BJ (cell line): ENCODE data around the gene RXRB. TPM values are rescaled to one million over a fixed set of nuclear protein-coding genes. Genes with fewer than 3 reads are reported as not detected.

ENCODE experiments used
- CTCF ChIA-PET: fragments of 350-600 bp; formaldehyde crosslinking; extraction: SDS; loops from one replicate; lab custom pipeline; 2021; ENCODE audit warnings: antibody characterized with exemption, inconsistent platforms; lab: Yijun Ruan, JAX
- POLR2A ChIA-PET: fragments of 300-600 bp; sonication (Branson Sonifier 250); formaldehyde crosslinking; extraction: SDS; loops from one replicate; lab custom pipeline; 2021; ENCODE audit warnings: antibody characterized with exemption; lab: Charles Lee
- DNase-seq: peaks from one replicate; pipeline ENCODE4 v3.0.0-alpha.2; 2011; ENCODE audit warnings: low read depth
- H3K27me3 ChIP-seq: 2 replicates; pipeline ENCODE4 v1.6.0; 2011; ENCODE audit warnings: low read length; ENCODE audit not compliant: control insufficient read depth, insufficient read depth
- H3K36me3 ChIP-seq: 2 replicates; pipeline ENCODE4 v1.5.1; 2011; ENCODE audit warnings: low read length; ENCODE audit not compliant: control insufficient read depth, insufficient read depth
- H3K4me3 ChIP-seq: 2 replicates; pipeline ENCODE4 v1.5.1; 2011; ENCODE audit warnings: low read depth, mild to moderate bottlenecking, control low read depth, low read length
- CTCF ChIP-seq: IDR thresholded peaks from 2 replicates; pipeline ENCODE4 v1.5.1; 2011; ENCODE audit warnings: low read depth, mild to moderate bottlenecking, control low read depth, inconsistent platforms, low read length, moderate library complexity; ENCODE audit not compliant: insufficient read depth
- polyA plus RNA-seq: library from polyadenylated mRNA; depleted of rRNA; stranded (reverse); fragments of >200 nt; gene quantifications from 2 replicates; pipeline ENCODE4 v1.2.3, GENCODE V29; 2011

RXRB gene
- polyA plus RNA-seq, 1 experiment: 67.9 TPM

DNA sequence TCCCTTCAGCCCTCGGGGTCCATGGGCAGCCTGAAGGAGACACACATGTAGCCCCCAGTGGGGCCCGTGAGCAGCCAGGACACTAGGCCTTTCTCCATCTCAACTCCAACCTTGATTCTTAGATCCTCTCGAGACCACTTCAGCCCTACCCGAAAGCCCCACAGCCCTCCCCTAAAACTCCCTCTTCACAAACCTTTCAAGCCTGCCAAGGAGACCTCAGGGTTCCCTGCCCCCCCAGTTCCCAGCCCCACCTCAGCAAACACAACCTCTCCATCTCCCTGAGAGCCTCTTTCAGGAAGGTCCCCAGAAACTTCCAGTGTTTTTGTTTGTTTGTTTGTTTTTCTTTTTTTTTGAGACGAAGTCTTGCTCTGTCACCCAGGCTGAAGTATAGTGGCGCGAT, 19.3 kb downstream of the RXRB start:
- no peak overlapping the region for H3K4me3 ChIP-seq
- TF ChIP-seq CTCF: no peak
- ChIA-PET CTCF (interaction anchor here (1.7 kb wide), 1 partner anchor 19 kb away, joined by 7 read pairs; no protein-coding TSS in a partner anchor), POLR2A (no interaction called here)
- peaks cover 3% of the 10 kb centered on the region; the same call in 1 of the 2 replicates for H3K27me3 ChIP-seq
- H3K36me3 ChIP-seq: no peaks in the 10 kb centered on the region
- DNase-seq: no peak

DNA sequence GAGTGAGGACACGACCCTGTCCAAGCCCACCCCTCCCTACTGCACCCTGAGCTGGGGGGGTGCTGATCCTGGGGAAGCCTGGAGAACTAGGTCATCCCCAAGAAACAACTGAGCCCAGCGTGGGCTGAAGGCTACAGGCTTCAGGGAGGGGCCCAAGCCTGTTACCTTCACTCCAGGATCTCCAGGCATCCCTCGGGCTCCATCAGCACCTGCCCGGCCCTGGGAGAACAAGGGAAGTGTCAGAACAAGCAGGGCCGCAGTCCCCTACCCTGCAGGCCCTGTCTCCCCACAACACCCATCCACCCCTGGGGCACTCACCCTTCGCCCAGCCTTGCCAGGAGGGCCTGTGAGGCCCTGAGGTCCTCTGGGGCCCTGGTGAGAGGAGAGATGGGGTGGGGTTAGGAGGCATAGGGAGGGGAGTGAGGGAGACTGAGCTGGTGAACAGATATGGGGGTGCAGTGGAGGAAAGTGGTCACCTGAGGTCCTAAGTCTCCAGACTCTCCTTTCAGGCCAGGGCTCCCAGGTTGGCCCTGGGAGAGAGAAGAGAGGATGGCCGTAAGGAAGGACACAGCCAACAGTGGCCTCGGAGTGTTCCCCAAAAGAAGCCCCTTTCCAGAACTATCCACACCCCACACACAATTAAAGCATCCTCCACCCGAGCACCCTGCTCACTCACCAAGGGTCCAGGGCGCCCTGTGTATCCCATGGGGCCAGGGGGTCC, 21.6 kb downstream of the RXRB start:
- Histone ChIP-seq H3K27me3 (peaks cover 3% of the 10 kb centered on the region), H3K36me3 (no peaks in the 10 kb centered on the region), H3K4me3 (no peak overlapping the region)
- DNase-seq: no peak
- CTCF ChIA-PET: interaction anchor here (2.1 kb wide), 1 partner anchor 19 kb away, joined by 5 read pairs; no protein-coding TSS in a partner anchor
- no peak for TF ChIP-seq CTCF
- POLR2A ChIA-PET: no interaction called here

GRCh38 chr6:33177552-33178446, 22.7 kb downstream of the RXRB start:
- no peaks in the 10 kb centered on the region for H3K36me3 ChIP-seq
- ChIA-PET CTCF (interaction anchor here (1.6 kb wide), 1 partner anchor 20 kb away, joined by 5 read pairs; no protein-coding TSS in a partner anchor), POLR2A (no interaction called here)
- no peak overlapping the region for H3K4me3 ChIP-seq
- TF ChIP-seq CTCF: no peak
- peaks cover 3% of the 10 kb centered on the region for H3K27me3 ChIP-seq
- no peak for DNase-seq

GRCh38 chr6:33176906-33177305, 23.6 kb downstream of the RXRB start:
- TF ChIP-seq CTCF: no peak
- ChIA-PET POLR2A (no interaction called here), CTCF (interaction anchor here (1.6 kb wide), 1 partner anchor 21 kb away, joined by 5 read pairs; no protein-coding TSS in a partner anchor)
- Histone ChIP-seq H3K27me3 (peaks cover 3% of the 10 kb centered on the region), H3K36me3 (no peaks in the 10 kb centered on the region), H3K4me3 (no peak overlapping the region)
- DNase-seq: no peak

DNA sequence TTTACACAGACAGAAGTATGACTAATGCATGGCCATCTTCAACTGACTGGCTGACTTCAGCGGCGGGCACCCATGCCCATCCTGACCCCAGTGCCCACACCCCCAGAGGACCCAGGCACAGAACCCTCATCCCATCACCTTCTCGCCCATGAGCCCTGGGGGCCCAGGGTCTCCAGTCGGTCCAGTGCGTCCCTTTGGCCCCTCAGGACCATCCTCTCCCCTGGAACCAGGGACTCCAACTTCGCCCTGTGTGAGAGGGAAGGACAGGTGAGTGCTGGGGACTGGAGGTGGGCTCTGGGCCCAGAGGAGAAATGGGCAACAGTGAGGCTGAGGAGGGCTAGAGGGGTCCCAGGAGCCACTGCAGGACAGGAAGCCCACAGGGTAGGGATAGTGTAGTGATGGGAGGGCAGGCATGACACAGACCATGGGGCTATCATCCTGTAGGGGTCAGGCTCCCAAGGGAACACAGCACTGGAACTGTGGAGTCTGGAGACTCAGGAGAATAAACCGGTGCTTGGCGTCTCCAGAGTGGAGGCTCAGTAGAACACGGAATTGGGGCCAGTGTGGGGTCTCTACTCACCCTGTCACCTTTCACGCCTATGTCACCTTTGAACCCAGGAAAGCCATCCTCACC, 24.9 kb downstream of the RXRB start:
- no peak for DNase-seq
- CTCF ChIA-PET: interaction anchor here (0.6 to 4.3 kb wide), 6 partner anchors 14 to 161 kb away, joined by 3 to 33 read pairs (median 6); no protein-coding TSS in a partner anchor
- H3K36me3 ChIP-seq: no peaks in the 10 kb centered on the region
- H3K27me3 ChIP-seq: peaks cover 3% of the 10 kb centered on the region
- TF ChIP-seq CTCF: peak; percentile 19; the same call in 1 of the 2 replicates
- POLR2A ChIA-PET: no interaction called here
- no peak overlapping the region for H3K4me3 ChIP-seq
